ENCODE measurements around the gene HSPA4.

DNA sequence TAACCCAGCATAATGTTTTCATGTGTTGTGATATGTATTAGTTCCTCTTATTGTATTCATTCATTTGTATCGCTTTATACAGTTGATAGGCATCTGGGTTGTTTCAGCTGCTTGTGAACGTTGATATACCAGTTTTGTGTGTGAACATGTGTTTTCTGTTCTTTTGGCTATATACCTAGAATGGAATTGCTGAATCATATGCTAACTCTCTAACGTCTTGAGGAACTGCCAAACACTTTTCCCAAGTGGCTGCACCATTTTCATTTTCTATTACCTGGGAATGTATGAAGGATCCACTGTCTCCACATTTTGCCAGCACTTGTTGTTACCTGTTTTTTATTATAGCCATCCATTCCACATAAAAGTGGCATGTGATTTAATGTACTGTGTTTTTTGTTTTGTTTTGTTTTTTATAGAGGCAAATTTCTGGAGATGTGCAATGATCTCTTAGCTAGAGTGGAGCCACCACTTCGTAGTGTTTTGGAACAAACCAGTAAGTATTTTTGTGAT, 34.6 kb downstream of the HSPA4 start:
- TF ChIP-seq, protein P1, sequence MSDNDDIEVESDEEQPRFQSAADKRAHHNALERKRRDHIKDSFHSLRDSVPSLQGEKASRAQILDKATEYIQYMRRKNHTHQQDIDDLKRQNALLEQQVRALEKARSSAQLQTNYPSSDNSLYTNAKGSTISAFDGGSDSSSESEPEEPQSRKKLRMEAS (IDR thresholded peaks at IDR 0.05): no peak
- no peak for TF ChIP-seq TAF1 (conservative IDR thresholded peaks at IDR 0.05)
- TF ChIP-seq, protein P2, sequence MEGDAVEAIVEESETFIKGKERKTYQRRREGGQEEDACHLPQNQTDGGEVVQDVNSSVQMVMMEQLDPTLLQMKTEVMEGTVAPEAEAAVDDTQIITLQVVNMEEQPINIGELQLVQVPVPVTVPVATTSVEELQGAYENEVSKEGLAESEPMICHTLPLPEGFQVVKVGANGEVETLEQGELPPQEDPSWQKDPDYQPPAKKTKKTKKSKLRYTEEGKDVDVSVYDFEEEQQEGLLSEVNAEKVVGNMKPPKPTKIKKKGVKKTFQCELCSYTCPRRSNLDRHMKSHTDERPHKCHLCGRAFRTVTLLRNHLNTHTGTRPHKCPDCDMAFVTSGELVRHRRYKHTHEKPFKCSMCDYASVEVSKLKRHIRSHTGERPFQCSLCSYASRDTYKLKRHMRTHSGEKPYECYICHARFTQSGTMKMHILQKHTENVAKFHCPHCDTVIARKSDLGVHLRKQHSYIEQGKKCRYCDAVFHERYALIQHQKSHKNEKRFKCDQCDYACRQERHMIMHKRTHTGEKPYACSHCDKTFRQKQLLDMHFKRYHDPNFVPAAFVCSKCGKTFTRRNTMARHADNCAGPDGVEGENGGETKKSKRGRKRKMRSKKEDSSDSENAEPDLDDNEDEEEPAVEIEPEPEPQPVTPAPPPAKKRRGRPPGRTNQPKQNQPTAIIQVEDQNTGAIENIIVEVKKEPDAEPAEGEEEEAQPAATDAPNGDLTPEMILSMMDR (IDR thresholded peaks at IDR 0.05; ENCODE audit: low read depth, low read length, missing input control): no peak
- TF ChIP-seq, protein P3, sequence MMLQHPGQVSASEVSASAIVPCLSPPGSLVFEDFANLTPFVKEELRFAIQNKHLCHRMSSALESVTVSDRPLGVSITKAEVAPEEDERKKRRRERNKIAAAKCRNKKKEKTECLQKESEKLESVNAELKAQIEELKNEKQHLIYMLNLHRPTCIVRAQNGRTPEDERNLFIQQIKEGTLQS (IDR thresholded peaks at IDR 0.05): no peak

Data from liver (tissue), 3 donors.